PC-9 (cell line): Measurements from ENCODE around the gene CYTH3. TPM values are rescaled to one million over a fixed set of nuclear protein-coding genes. Genes with fewer than 3 reads are reported as not detected.

Experiments
- BruUV-seq: library from RNA; stranded (reverse); fragments of 400-500 nt; replicated peaks from 2 replicates; lab custom pipeline; 2021; lab: Mats Ljungman, UMichigan
- CTCF ChIA-PET: fragments of 300-600 bp; sonication (Branson Sonifier 250); formaldehyde crosslinking; loops from one replicate; lab custom pipeline; 2022; ENCODE audit warnings: antibody characterized with exemption; lab: Charles Lee
- POLR2A ChIA-PET: fragments of 300-600 bp; sonication (Branson Sonifier 250); formaldehyde crosslinking; loops from one replicate; lab custom pipeline; 2022; ENCODE audit warnings: antibody characterized with exemption; ENCODE audit not compliant: unreplicated experiment; lab: Charles Lee
- DNase-seq, 2 experiments: peaks; one replicate each; pipeline versions ENCODE4 v3.0.0 to v3.0.0-alpha.2; 2015 to 2022; ENCODE audit warnings: mixed read lengths in 1 of 2
- H2AFZ ChIP-seq: fragments of 200-600 bp; sonication (generic); 2 replicates; pipeline ENCODE4 v1.8.1; 2017; ENCODE audit warnings: antibody characterized with exemption
- H3F3A ChIP-seq: fragments of 200-600 bp; sonication (generic); 2 replicates; pipeline ENCODE4 v1.8.1; 2017; ENCODE audit warnings: antibody characterized with exemption, mild to moderate bottlenecking, low read depth; ENCODE audit not compliant: insufficient read depth
- H3K27ac ChIP-seq: fragments of 200-600 bp; sonication (generic); 2 replicates; pipeline ENCODE4 v1.6.1; 2016; ENCODE audit warnings: mixed run types
- H3K27me3 ChIP-seq: fragments of 200-600 bp; sonication (generic); 2 replicates; pipeline ENCODE4 v1.6.1; 2016; ENCODE audit warnings: low read depth, mixed run types; ENCODE audit not compliant: insufficient read depth
- H3K36me3 ChIP-seq: fragments of 200-600 bp; sonication (generic); 2 replicates; pipeline ENCODE4 v1.6.1; 2016; ENCODE audit warnings: low read depth, mixed run types
- H3K4me1 ChIP-seq: fragments of 200-600 bp; sonication (generic); replicated peaks from 2 replicates; pipeline ENCODE4 v1.6.1; 2016; ENCODE audit warnings: mixed run types; ENCODE audit not compliant: insufficient read depth
- H3K4me2 ChIP-seq: fragments of 200-600 bp; sonication (generic); 2 replicates; pipeline ENCODE4 v1.6.1; 2017; ENCODE audit warnings: mixed run types
- H3K4me3 ChIP-seq: fragments of 200-600 bp; sonication (generic); 2 replicates; pipeline ENCODE4 v1.6.1; 2016; ENCODE audit warnings: mixed run types
- H3K79me2 ChIP-seq: fragments of 200-600 bp; sonication (generic); 2 replicates; pipeline ENCODE4 v1.6.1; 2017; ENCODE audit warnings: low read depth, mixed run types
- H3K9me2 ChIP-seq: fragments of 200-600 bp; sonication (generic); 2 replicates; pipeline ENCODE4 v1.8.1; 2017; ENCODE audit warnings: mild to moderate bottlenecking; ENCODE audit not compliant: insufficient read depth
- H3K9me3 ChIP-seq: fragments of 200-600 bp; sonication (generic); 2 replicates; pipeline ENCODE4 v1.8.1; 2016; ENCODE audit warnings: low read depth; ENCODE audit not compliant: insufficient read depth
- H4K20me1 ChIP-seq: fragments of 200-600 bp; sonication (generic); 2 replicates; pipeline ENCODE4 v1.8.1; 2017; ENCODE audit not compliant: insufficient read depth
- EZH2 ChIP-seq: fragments of 200-600 bp; sonication (generic); IDR thresholded peaks from 2 replicates; pipeline ENCODE4 v1.8.0; 2017; ENCODE audit warnings: antibody characterized with exemption, low read depth
- intact Hi-C: fragments of 100-400 bp; cut with micrococcal nuclease; formaldehyde crosslinking; loops from one replicate; pipeline ENCODE4 v1.10.0; 2022; ENCODE audit not compliant: unreplicated experiment
- total RNA-seq: library from RNA; stranded (reverse); gene quantifications from 2 replicates; pipeline ENCODE4 v1.2.3, GENCODE V29; 2021
- TF ChIP-seq, protein P1 (sequence below): fragments of 200-600 bp; sonication (generic); conservative IDR thresholded peaks from 2 replicates; pipeline ENCODE4 v1.6.1; 2017; ENCODE audit warnings: mixed run types, antibody characterized with exemption, mild to moderate bottlenecking, moderate library complexity

CYTH3 gene
- total RNA-seq, 1 experiment from 2014 or later: 84.4 TPM

DNA sequence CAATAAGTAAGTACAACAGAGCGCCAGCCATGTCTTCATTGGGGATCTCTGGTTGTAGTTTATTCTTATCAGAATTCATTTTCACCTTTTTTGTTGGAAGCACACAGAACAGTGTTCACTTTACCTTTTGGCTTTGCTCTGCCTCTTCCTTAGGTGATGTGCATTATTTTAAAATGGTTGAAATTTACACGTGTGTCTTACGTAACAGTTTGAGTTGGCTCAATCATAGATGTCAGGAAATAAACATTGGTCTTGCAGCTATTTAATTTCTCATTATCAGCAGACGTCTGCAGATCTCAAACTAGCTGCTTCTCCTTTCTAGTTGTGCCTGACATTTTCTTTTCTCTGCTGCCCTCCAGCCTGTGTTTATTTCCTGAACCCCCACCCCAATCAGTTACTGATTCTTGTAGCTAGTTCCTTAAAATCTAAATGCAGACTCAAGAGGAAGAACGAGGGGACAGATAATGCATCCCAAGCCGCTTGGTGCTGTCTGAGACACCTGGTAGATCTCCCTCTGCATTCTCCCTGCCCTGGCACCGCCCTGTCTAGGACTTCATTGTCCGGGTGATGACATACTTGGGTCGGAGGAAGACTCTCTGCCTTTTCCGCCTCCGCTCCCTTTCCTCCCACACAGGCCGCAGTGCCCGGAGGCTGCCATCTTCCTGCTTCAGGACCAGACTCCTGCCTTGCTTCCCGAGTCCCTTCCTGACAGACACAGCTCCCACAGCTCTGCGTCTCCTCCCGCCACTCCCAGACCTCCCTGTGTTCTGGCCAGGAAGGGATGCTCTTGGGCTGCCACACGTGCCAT, 133.0 kb downstream of the CYTH3 start:
- Histone ChIP-seq H3K27ac (no peak overlapping the region), H3K4me3 (no peak overlapping the region), H3K9me2 (no peaks in the 10 kb centered on the region), H3K79me2 (no peaks in the 10 kb centered on the region), H3K36me3 (peaks cover 12% of the 10 kb centered on the region; the same call in 1 of the 2 replicates), H3K4me1 (no peaks in the 10 kb centered on the region), H3K4me2 (no peak overlapping the region), H3K27me3 (no peaks in the 10 kb centered on the region), H4K20me1 (peaks cover 2% of the 10 kb centered on the region), H2AFZ (no peak overlapping the region), H3K9me3 (no peaks in the 10 kb centered on the region), H3F3A (peaks cover 3% of the 10 kb centered on the region; the same call in 1 of the 2 replicates)
- ChIA-PET CTCF (no interaction called here), POLR2A (no interaction called here)
- TF ChIP-seq EZH2: no peak
- TF ChIP-seq, protein P1, sequence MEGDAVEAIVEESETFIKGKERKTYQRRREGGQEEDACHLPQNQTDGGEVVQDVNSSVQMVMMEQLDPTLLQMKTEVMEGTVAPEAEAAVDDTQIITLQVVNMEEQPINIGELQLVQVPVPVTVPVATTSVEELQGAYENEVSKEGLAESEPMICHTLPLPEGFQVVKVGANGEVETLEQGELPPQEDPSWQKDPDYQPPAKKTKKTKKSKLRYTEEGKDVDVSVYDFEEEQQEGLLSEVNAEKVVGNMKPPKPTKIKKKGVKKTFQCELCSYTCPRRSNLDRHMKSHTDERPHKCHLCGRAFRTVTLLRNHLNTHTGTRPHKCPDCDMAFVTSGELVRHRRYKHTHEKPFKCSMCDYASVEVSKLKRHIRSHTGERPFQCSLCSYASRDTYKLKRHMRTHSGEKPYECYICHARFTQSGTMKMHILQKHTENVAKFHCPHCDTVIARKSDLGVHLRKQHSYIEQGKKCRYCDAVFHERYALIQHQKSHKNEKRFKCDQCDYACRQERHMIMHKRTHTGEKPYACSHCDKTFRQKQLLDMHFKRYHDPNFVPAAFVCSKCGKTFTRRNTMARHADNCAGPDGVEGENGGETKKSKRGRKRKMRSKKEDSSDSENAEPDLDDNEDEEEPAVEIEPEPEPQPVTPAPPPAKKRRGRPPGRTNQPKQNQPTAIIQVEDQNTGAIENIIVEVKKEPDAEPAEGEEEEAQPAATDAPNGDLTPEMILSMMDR: no peak
- no TSS peak for BruUV-seq
- DNase-seq: no peak
- intact Hi-C loops: no loop called here

DNA sequence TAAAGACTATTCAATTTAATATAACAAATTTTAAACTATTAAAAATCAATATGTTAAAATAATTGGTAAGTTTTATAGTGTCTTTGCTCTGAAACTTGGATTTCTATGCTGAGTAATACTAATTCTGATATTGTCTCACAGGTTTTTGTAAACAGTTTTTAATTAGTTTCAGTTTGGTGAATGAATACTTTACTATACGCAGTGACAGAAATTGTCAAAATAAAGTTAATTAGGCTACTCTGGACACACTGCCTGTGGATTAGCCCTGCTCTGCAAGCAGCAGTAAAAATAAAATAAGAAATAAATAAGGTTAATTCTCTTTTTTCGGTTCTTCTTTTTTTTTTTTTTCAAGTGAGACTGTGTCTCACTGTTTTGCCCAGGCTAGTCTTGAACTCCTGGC, 135.9 kb downstream of the CYTH3 start:
- H3K4me1 ChIP-seq: no peaks in the 10 kb centered on the region
- no peak for DNase-seq
- POLR2A ChIA-PET: no interaction called here
- H3K27ac ChIP-seq: no peak overlapping the region
- BruUV-seq: no TSS peak
- peaks cover 7% of the 10 kb centered on the region for H4K20me1 ChIP-seq
- no peak overlapping the region for H2AFZ ChIP-seq
- no peak overlapping the region for H3K4me3 ChIP-seq
- peaks cover 3% of the 10 kb centered on the region; the same call in 1 of the 2 replicates for H3F3A ChIP-seq
- H3K79me2 ChIP-seq: 0 out of 2 replicates have a peak, but pooled peaks cover 3% of the 10 kb centered on the region
- H3K27me3 ChIP-seq: no peaks in the 10 kb centered on the region
- intact Hi-C loops: no loop called here
- 0 out of 2 replicates have a peak, but pooled peaks cover 3% of the 10 kb centered on the region for H3K9me2 ChIP-seq
- H3K9me3 ChIP-seq: no peaks in the 10 kb centered on the region
- CTCF ChIA-PET: no interaction called here
- H3K4me2 ChIP-seq: no peak overlapping the region
- TF ChIP-seq, protein P1: no peak
- TF ChIP-seq EZH2: no peak
- H3K36me3 ChIP-seq: peaks cover 12% of the 10 kb centered on the region; the same call in 1 of the 2 replicates

DNA sequence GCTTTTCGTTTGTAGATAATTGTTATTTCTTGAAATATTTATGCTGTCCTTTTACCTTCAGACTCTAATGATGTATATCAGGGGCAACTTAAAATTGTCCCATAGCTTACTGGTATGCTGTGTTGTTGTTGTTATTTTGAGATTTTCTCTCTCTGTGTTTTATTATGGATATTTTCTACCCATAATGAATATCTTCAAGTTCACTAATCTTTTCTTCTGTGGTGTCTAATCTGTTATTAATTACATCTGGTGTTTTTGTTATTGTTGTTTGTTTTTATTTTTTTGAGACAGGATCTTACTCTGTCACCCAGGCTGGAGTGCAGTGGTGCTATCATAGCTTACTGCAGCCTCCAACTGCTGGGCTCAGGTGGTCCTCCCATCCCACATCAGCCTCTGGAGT, 139.2 kb downstream of the CYTH3 start:
- H3K36me3 ChIP-seq: no peaks in the 10 kb centered on the region
- ChIA-PET POLR2A (no interaction called here), CTCF (no interaction called here)
- peaks cover 3% of the 10 kb centered on the region; the same call in 1 of the 2 replicates for H3F3A ChIP-seq
- H4K20me1 ChIP-seq: peaks cover 8% of the 10 kb centered on the region; the same call in 1 of the 2 replicates
- H3K4me3 ChIP-seq: no peak overlapping the region
- H3K27me3 ChIP-seq: no peaks in the 10 kb centered on the region
- no TSS peak for BruUV-seq
- DNase-seq: no peak
- no peak overlapping the region for H2AFZ ChIP-seq
- H3K4me1 ChIP-seq: no peaks in the 10 kb centered on the region
- H3K4me2 ChIP-seq: no peak overlapping the region
- H3K27ac ChIP-seq: no peak overlapping the region
- intact Hi-C loops: no loop called here
- H3K79me2 ChIP-seq: peaks cover 3% of the 10 kb centered on the region; the same call in 1 of the 2 replicates
- H3K9me2 ChIP-seq: 0 out of 2 replicates have a peak, but pooled peaks cover 3% of the 10 kb centered on the region
- H3K9me3 ChIP-seq: no peaks in the 10 kb centered on the region
- no peak for TF ChIP-seq EZH2
- TF ChIP-seq, protein P1: no peak
